Prostate gland (tissue), 2 donors: ENCODE measurements around the gene CACNA2D4. TPM values are rescaled to one million over a fixed set of nuclear protein-coding genes. Genes with fewer than 3 reads are reported as not detected.

Experiments used
- DNase-seq: peaks from one replicate; pipeline ENCODE4 v3.0.0-alpha.2; 2019; ENCODE audit warnings: low spot score
- H3K27ac ChIP-seq, 2 donors: fragments of 200-600 bp; sonication (generic); 2 replicates each; pipeline ENCODE4 v1.5.1; 2017 to 2019
- H3K27me3 ChIP-seq: fragments of 200-600 bp; sonication (generic); replicated peaks from 2 replicates; pipeline ENCODE4 v1.5.1; 2019; ENCODE audit not compliant: insufficient read depth
- H3K36me3 ChIP-seq, 2 donors: fragments of 200-600 bp; sonication (generic); 1 replicate in 1 of 2; 2 replicates in 1 of 2; pipeline versions ENCODE4 v1.5.1 to v1.8.1; 2017 to 2019
- H3K4me1 ChIP-seq: fragments of 200-600 bp; sonication (generic); replicated peaks from 2 replicates; pipeline ENCODE4 v1.5.1; 2019
- H3K4me3 ChIP-seq, 2 donors: fragments of 200-600 bp; sonication (generic); 2 replicates each; pipeline ENCODE4 v1.5.1; 2017 to 2019
- H3K9me3 ChIP-seq: fragments of 200-600 bp; sonication (generic); 2 replicates; pipeline ENCODE4 v1.5.1; 2017
- POLR2A ChIP-seq: fragments of 450-650 bp; IDR thresholded peaks from one replicate; pipeline ENCODE4 v1.6.1; 2016; ENCODE audit warnings: antibody characterized with exemption, mild to moderate bottlenecking
- POLR2AphosphoS5 ChIP-seq: sonication (generic); formaldehyde crosslinking; IDR thresholded peaks from one replicate; pipeline ENCODE4 v1.6.1; 2017; ENCODE audit warnings: antibody characterized with exemption
- WGBS: methylation state at CpG from one replicate; pipeline ENCODE4 v1.1.5; 2018; 5-methylcytosine and 5-hydroxymethylcytosine counted together
- intact Hi-C: fragments of 100-400 bp; cut with DNase I; formaldehyde crosslinking; loops from one replicate; pipeline ENCODE4 v1.14.2; 2022
- total RNA-seq, 2 donors: library from RNA; depleted of rRNA; stranded (reverse); fragments of >200 nt; gene quantifications; one replicate each; pipeline ENCODE4 v1.1.0, GENCODE V29; 2016
- TF ChIP-seq, protein P1 (sequence below), 4 experiments: fragments of 200-600 bp in 2 of 4; fragments of 450-650 bp in 2 of 4; sonication (generic) in 2 of 4; IDR thresholded peaks; 1 replicate in 3 of 4; 2 replicates in 1 of 4; pipeline ENCODE4 v1.5.1; 2016 to 2019; ENCODE audit warnings: antibody characterized with exemption in 4 of 4, mild to moderate bottlenecking in 2 of 4, moderate library complexity in 2 of 4

The CACNA2D4 gene
- total RNA-seq, 2 donors from 2014 or later: 1.4 to 9.4 TPM

DNA sequence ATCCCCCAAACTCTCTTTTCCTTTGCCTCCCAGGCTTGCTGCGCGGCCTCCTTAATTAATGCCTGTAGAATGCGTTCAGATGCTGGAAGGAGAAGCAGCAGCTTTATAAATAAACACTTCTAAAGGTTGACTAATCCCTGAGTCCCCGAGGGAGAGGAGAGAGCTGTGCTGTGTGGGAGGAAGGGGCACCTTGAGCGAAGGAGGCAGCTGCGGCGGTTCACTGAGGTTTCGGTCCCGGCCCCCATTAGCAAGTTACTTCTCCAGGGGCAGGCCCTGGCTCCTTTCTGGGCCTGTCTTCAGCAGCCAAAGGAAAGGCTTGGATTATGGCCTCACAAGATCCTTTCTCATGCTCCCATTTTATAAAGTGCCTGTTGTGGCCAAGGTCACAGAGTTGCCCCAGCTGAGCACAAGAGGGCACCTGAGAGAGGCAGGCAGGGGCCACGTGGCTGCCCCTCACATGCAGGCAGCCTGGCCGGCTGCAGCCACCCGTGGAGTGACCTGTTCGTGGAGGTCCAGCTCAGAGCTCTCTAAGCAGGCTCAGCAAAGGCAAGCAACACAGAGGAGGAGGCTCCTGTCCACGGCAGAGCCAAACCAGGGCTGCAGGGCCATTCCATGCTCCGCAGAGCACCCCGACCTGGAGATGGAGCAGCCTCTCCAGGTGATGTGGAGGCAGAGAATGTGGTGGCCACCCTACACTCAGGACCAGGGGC, 15.0 kb upstream of the CACNA2D4 start:
- no peak for DNase-seq
- Histone ChIP-seq H3K9me3 (no peaks in the 10 kb centered on the region), H3K36me3 (no peaks in the 10 kb centered on the region), H3K27me3 (no peaks in the 10 kb centered on the region), H3K4me1 (no peaks in the 10 kb centered on the region), H3K4me3 (no peak overlapping the region), H3K27ac (no peak overlapping the region)
- TF ChIP-seq, protein P1, sequence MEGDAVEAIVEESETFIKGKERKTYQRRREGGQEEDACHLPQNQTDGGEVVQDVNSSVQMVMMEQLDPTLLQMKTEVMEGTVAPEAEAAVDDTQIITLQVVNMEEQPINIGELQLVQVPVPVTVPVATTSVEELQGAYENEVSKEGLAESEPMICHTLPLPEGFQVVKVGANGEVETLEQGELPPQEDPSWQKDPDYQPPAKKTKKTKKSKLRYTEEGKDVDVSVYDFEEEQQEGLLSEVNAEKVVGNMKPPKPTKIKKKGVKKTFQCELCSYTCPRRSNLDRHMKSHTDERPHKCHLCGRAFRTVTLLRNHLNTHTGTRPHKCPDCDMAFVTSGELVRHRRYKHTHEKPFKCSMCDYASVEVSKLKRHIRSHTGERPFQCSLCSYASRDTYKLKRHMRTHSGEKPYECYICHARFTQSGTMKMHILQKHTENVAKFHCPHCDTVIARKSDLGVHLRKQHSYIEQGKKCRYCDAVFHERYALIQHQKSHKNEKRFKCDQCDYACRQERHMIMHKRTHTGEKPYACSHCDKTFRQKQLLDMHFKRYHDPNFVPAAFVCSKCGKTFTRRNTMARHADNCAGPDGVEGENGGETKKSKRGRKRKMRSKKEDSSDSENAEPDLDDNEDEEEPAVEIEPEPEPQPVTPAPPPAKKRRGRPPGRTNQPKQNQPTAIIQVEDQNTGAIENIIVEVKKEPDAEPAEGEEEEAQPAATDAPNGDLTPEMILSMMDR (IDR thresholded peaks at IDR 0.05): no peak
- TF ChIP-seq POLR2A: no peak
- TF ChIP-seq POLR2AphosphoS5: no peak
- intact Hi-C loops: no loop called here
- 72% methylated on average over 14 of the region's 16 CpGs for whole genome bisulfite sequencing

DNA sequence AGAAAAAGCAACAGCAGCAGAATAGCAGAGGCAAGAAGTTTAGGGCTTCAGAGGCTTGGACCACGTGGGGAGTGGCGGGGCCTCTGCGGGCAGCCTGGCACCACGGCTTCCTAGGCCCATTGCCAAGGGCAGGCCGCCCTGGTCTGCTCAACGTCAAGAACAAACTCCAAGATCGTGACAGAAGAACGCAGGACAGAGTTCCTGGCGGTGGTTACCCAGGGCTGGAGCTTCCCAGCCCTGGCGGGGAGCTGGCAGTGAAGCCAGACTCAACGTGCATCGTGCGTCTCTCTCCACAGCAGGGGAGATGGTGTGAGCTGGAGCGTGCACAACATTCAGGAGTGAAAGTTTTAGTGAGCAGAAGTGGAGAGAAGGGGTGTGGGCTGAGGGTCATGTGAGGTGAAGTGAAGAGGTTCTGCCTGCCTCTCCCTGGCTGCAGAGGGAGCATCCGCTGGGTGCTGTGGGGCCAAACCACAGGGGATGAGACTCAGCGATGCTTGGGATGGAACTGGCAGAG, 13.9 kb upstream of the CACNA2D4 start:
- H3K36me3 ChIP-seq: no peaks in the 10 kb centered on the region
- H3K9me3 ChIP-seq: no peaks in the 10 kb centered on the region
- DNase-seq: peak; percentile 34
- intact Hi-C loops: no loop called here
- H3K27me3 ChIP-seq: no peaks in the 10 kb centered on the region
- no peaks in the 10 kb centered on the region for H3K4me1 ChIP-seq
- WGBS: 12% methylated on average over 16 of the region's 16 CpGs
- no peak overlapping the region for H3K4me3 ChIP-seq
- peak; percentile 38 for TF ChIP-seq POLR2AphosphoS5
- TF ChIP-seq, protein P1 (IDR thresholded peaks at IDR 0.05): no peak
- H3K27ac ChIP-seq: no peak overlapping the region

DNA sequence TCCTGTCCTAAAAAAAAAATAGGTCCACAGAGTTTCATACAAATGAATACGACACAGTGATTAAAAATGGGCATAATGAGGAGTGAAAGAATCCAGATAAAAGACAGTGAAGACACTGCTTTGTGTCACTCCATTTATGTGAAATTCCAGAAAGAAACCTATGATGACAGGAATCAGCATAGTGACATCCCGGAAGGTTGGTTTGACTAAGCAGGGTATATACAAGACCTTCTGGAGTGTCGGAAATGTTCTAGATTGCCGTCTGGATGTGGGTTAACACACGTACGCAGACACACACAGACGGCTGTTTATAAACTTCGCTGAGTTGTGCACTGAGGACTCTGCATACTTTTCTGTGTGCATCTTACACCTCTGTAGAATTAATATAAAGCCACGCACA, 13.2 kb upstream of the CACNA2D4 start:
- TF ChIP-seq POLR2A (no peak), POLR2AphosphoS5 (no peak)
- TF ChIP-seq, protein P1 (IDR thresholded peaks at IDR 0.05): no peak
- H3K9me3 ChIP-seq: no peaks in the 10 kb centered on the region
- intact Hi-C loops: no loop called here
- no peaks in the 10 kb centered on the region for H3K36me3 ChIP-seq
- H3K27me3 ChIP-seq: no peaks in the 10 kb centered on the region
- no peak overlapping the region for H3K27ac ChIP-seq
- DNase-seq: no peak
- no peaks in the 10 kb centered on the region for H3K4me1 ChIP-seq
- no peak overlapping the region for H3K4me3 ChIP-seq
- WGBS: 91% methylated on average over 9 of the region's 9 CpGs

DNA sequence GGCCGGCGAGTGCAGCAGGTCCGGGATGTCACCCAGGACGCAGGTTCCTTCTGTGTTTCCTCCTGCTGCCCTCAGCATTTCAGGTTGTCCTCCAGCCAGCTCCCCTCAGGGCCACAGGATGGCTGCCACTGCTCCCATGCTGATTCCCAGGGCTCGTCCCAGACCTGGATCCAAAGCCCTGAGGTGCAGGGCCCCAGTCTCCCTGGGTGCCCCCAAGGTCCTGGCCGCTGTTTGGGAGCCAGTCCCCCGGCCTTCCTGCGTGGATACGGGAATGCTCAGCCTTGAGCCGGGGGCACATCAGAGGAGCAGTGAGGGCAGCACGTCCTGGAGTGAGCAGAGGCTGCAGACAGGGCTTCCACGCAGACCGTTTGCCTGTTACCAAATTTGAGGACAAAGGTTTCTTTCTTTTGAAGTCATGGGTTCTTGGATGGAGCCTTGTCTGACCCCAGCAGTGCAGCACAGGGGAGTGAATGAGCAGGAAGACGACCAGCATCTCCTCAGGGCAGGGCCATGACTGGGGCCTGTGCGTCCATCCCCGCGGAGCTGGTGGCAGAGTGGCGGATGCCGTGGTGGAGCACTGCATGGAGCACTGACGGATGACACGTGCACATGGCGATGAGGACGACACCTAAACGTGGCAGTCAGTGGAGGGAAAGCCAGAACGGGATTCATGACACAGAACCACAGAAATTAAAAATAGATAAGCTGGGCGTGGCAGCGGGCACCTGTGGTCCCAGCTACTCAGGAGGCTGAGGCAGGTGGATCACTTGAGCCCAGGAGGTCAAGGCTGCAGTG, 12.5 kb upstream of the CACNA2D4 start:
- TF ChIP-seq, protein P1 (IDR thresholded peaks at IDR 0.05): no peak
- no peak for TF ChIP-seq POLR2A
- TF ChIP-seq POLR2AphosphoS5: no peak
- Histone ChIP-seq H3K27ac (no peak overlapping the region), H3K4me1 (no peaks in the 10 kb centered on the region), H3K36me3 (no peaks in the 10 kb centered on the region), H3K9me3 (no peaks in the 10 kb centered on the region), H3K4me3 (no peak overlapping the region), H3K27me3 (no peaks in the 10 kb centered on the region)
- DNase-seq: no peak
- intact Hi-C loops: no loop called here
- 93% methylated on average over 27 of the region's 27 CpGs for WGBS
